GM12878 (cell line): ENCODE measurements around the gene ANO6. TPM values are rescaled to one million over a fixed set of nuclear protein-coding genes. Genes with fewer than 3 reads are reported as not detected.

Source experiments
- ATAC-seq: fragments of 200-7000 bp; cut with Tn5 transposase; 3 replicates; pipeline ENCODE4 v1.9.1; 2020; ENCODE audit warnings: mild to moderate bottlenecking, moderate library complexity
- BruUV-seq: library from RNA; stranded (reverse); fragments of 400-500 nt; replicated peaks from 2 replicates; lab custom pipeline; 2021; lab: Mats Ljungman, UMichigan
- CTCF ChIA-PET: fragments of 300-600 bp; sonication (Branson Sonifier 250); formaldehyde crosslinking; extraction: SDS; loops from one replicate; lab custom pipeline; 2021; ENCODE audit warnings: inconsistent platforms; lab: Yijun Ruan, JAX
- POLR2A ChIA-PET: fragments of 350-600 bp; formaldehyde crosslinking; extraction: SDS; loops from one replicate; lab custom pipeline; 2021; ENCODE audit warnings: inconsistent platforms; lab: Charles Lee
- RAD21 ChIA-PET: fragments of 300-600 bp; sonication (Branson Sonifier 250); formaldehyde crosslinking; loops from one replicate; lab custom pipeline; 2023; ENCODE audit warnings: antibody characterized with exemption; ENCODE audit not compliant: unreplicated experiment; lab: Charles Lee
- SMC1A ChIA-PET: fragments of 300-600 bp; sonication (Branson Sonifier 250); formaldehyde crosslinking; loops from one replicate; lab custom pipeline; 2023; ENCODE audit not compliant: unreplicated experiment, uncharacterized antibody; lab: Charles Lee
- DNase-seq: peaks from one replicate; pipeline ENCODE4 v3.0.0-alpha.2; 2011; ENCODE audit warnings: low read depth, low spot score
- FAIRE-seq: peaks from 3 replicates; lab custom pipeline; 2011; peaks lifted over from hg19 to GRCh38; lab: Jason Lieb, UNC
- H2AFZ ChIP-seq: 2 replicates; pipeline ENCODE4 v1.6.0; 2011; ENCODE audit warnings: low read depth, low read length, control low read depth; ENCODE audit not compliant: control insufficient read depth
- H3K27ac ChIP-seq: 2 replicates; pipeline ENCODE4 v1.5.1; 2011; ENCODE audit warnings: control low read depth; ENCODE audit not compliant: control insufficient read depth, insufficient read depth
- H3K27me3 ChIP-seq, 2 experiments: replicated peaks in 1 of 2; 2 replicates each; pipeline versions ENCODE4 v1.6.0 to v1.6.1; 2011; ENCODE audit warnings: low read length in 1 of 2; ENCODE audit not compliant: control insufficient read depth in 2 of 2, insufficient read depth in 2 of 2
- H3K36me3 ChIP-seq, 2 experiments: 2 replicates each; pipeline ENCODE4 v1.5.1; 2011; ENCODE audit warnings: low read length in 1 of 2; ENCODE audit not compliant: control insufficient read depth in 2 of 2, insufficient read depth in 2 of 2
- H3K4me1 ChIP-seq: 2 replicates; pipeline ENCODE4 v1.6.1; 2011; ENCODE audit warnings: mild to moderate bottlenecking, low read length, moderate library complexity, mixed read lengths; ENCODE audit not compliant: control insufficient read depth, insufficient read depth
- H3K4me2 ChIP-seq: 2 replicates; pipeline ENCODE4 v1.6.0; 2011; ENCODE audit warnings: control low read depth; ENCODE audit not compliant: control insufficient read depth, insufficient read depth
- H3K4me3 ChIP-seq: fragments of 200-600 bp; sonication (generic); 2 replicates; pipeline ENCODE4 v1.5.1; 2016
- H3K79me2 ChIP-seq: 2 replicates; pipeline ENCODE4 v1.6.0; 2011; ENCODE audit warnings: low read length; ENCODE audit not compliant: control insufficient read depth, insufficient read depth
- H3K9ac ChIP-seq: 2 replicates; pipeline ENCODE4 v1.8.0; 2011; ENCODE audit warnings: low read length, control low read depth, mixed read lengths; ENCODE audit not compliant: control insufficient read depth, insufficient read depth
- H3K9me3 ChIP-seq: replicated peaks from 3 replicates; pipeline ENCODE4 v1.5.1; 2011; ENCODE audit warnings: mild to moderate bottlenecking, low read length; ENCODE audit not compliant: control insufficient read depth, insufficient read depth
- H4K20me1 ChIP-seq: 2 replicates; pipeline ENCODE4 v1.6.0; 2011; ENCODE audit not compliant: control insufficient read depth, insufficient read depth
- CHD2 ChIP-seq: IDR thresholded peaks from 2 replicates; pipeline ENCODE4 v1.6.1; 2011; ENCODE audit warnings: low read depth, low read length, improper control_type of control experiment, borderline replicate concordance
- ELK1 ChIP-seq: IDR thresholded peaks from 2 replicates; pipeline ENCODE4 v1.6.1; 2012; ENCODE audit warnings: low read depth, low read length, improper control_type of control experiment
- EP300 ChIP-seq, 2 experiments: fragments of 150-350 bp in 1 of 2; IDR thresholded peaks; 2 replicates each; pipeline ENCODE4 v1.6.1; 2011 to 2012; ENCODE audit warnings: low read depth in 2 of 2, low read length in 2 of 2, borderline replicate concordance in 1 of 2, improper control_type of control experiment in 1 of 2, inconsistent platforms in 1 of 2; ENCODE audit not compliant: control insufficient read depth in 1 of 2
- GATAD2B ChIP-seq: fragments of 450-650 bp; conservative IDR thresholded peaks from 2 replicates; pipeline ENCODE4 v1.6.1; 2017; ENCODE audit warnings: low read depth, mild to moderate bottlenecking, moderate library complexity
- HDGF ChIP-seq: fragments of 450-650 bp; IDR thresholded peaks from 2 replicates; pipeline ENCODE4 v1.6.1; 2016; ENCODE audit warnings: antibody characterized with exemption
- IKZF1 ChIP-seq: fragments of 450-650 bp; conservative IDR thresholded peaks from 2 replicates; pipeline ENCODE4 v1.6.1; 2017; ENCODE audit warnings: antibody characterized with exemption, mild to moderate bottlenecking
- IKZF2 ChIP-seq, 2 experiments: fragments of 450-650 bp; IDR thresholded peaks; 2 replicates each; pipeline ENCODE4 v1.6.1; 2017; ENCODE audit warnings: mild to moderate bottlenecking in 2 of 2, moderate library complexity in 2 of 2
- MAX ChIP-seq: IDR thresholded peaks from 2 replicates; pipeline ENCODE4 v1.6.1; 2012; ENCODE audit warnings: low read depth, low read length, improper control_type of control experiment
- MTA2 ChIP-seq: fragments of 450-650 bp; IDR thresholded peaks from 2 replicates; pipeline ENCODE4 v1.6.1; 2016; ENCODE audit warnings: low read depth, mild to moderate bottlenecking, moderate library complexity
- MXI1 ChIP-seq: fragments of 150-350 bp; IDR thresholded peaks from 2 replicates; pipeline ENCODE4 v1.6.1; 2011; ENCODE audit warnings: low read depth, mild to moderate bottlenecking, inconsistent platforms, low read length, improper control_type of control experiment
- MYB ChIP-seq: fragments of 150-350 bp; IDR thresholded peaks from 2 replicates; pipeline ENCODE4 v1.6.1; 2014; ENCODE audit warnings: mild to moderate bottlenecking, low read depth, low read length, borderline replicate concordance
- RAD21 ChIP-seq: IDR thresholded peaks from 2 replicates; pipeline ENCODE4 v1.6.1; 2011; ENCODE audit warnings: mild to moderate bottlenecking, low read depth, low read length, moderate library complexity; ENCODE audit not compliant: insufficient read depth
- SUZ12 ChIP-seq: fragments of 200-600 bp; sonication (generic); IDR thresholded peaks from one replicate; pipeline ENCODE4 v1.6.1; 2018; ENCODE audit warnings: antibody characterized with exemption, mild to moderate bottlenecking; ENCODE audit not compliant: unreplicated experiment
- ZNF274 ChIP-seq: IDR thresholded peaks from one replicate; pipeline ENCODE4 v1.8.0; 2011; ENCODE audit not compliant: insufficient read length, insufficient read depth
- WGBS: methylation state at CpG from one replicate; pipeline ENCODE4 v1.1.6; 2016; ENCODE audit warnings: low lambda C conversion rate; ENCODE audit not compliant: insufficient replicate concordance, insufficient coverage; ENCODE audit errors: missing lambda C conversion rate; 5-methylcytosine and 5-hydroxymethylcytosine counted together
- in situ Hi-C: fragments of 300-500 bp; cut with MboI; formaldehyde crosslinking; loops from 9 replicates; pipeline ENCODE4 v1.14.3; 2018; ENCODE audit warnings: mixed read lengths
- intact Hi-C: fragments of 100-400 bp; cut with micrococcal nuclease; formaldehyde crosslinking; loops from one replicate; pipeline ENCODE4 v1.14.2; 2022; ENCODE audit not compliant: unreplicated experiment
- polyA plus RNA-seq, 11 experiments: library from polyadenylated mRNA; depleted of rRNA in 4 of 11; unstranded in 6 of 11; stranded (reverse) in 5 of 11; fragments of >200 nt; fragmentation: Nextera tagmentation in 4 of 11; fragmentation: Illumina TruSeq in 1 of 11; extraction: Ambion mirVana in 4 of 11; extraction: Trizol in 1 of 11; gene quantifications; 1 replicate in 1 of 11; 2 replicates in 10 of 11; pipeline versions ENCODE4 v1.2.1 to v1.2.3, GENCODE V29; 2011 to 2016; ENCODE audit warnings: inconsistent platforms in 2 of 11, missing spikeins in 2 of 11, low read depth in 1 of 11
- total RNA-seq, 4 experiments: library from RNA; depleted of rRNA in 3 of 4; stranded (reverse); fragments of >200 nt in 3 of 4; fragmentation: Illumina TruSeq in 1 of 4; extraction: Trizol in 1 of 4; gene quantifications; 2 replicates each; pipeline versions ENCODE4 v1.2.1 to v1.2.3, GENCODE V29; 2013 to 2021

Gene ANO6
- total and polyA plus RNA-seq, 10 of the 15 experiments (the other 5 are each of a cell fraction or from before 2014, with no cell fraction given), result 4.6 to 30.3 (median 26.0) TPM

- no TSS peak for BruUV-seq
- RAD21 ChIA-PET, result no interaction called here
Observed at GRCh38 chr12:45329702-45330101, 113.8 kb downstream of the ANO6 start.

More at GRCh38 chr12:45329702-45330101, 113.8 kb downstream of the ANO6 start:
- no peak overlapping the region for H3K27ac ChIP-seq
- H3K36me3 ChIP-seq, result no peaks in the 10 kb centered on the region
- H3K9ac ChIP-seq, result no peak overlapping the region
- ChIA-PET SMC1A (no interaction called here), POLR2A (no interaction called here), CTCF (no interaction called here)
- TF ChIP-seq RAD21 (no peak), IKZF2 (IDR thresholded peaks at IDR 0.05) (no peak), HDGF (no peak), MTA2 (no peak), MXI1 (no peak), IKZF1 (no peak), EP300 (IDR thresholded peaks at IDR 0.05; ENCODE audit: borderline replicate concordance in 1 of 2, control insufficient read depth in 1 of 2, low read depth in 2 of 2, low read length in 2 of 2) (no peak), SUZ12 (no peak), MYB (no peak), GATAD2B (no peak), MAX (no peak), CHD2 (no peak), ELK1 (no peak), ZNF274 (no peak)
- no peak overlapping the region for H3K4me3 ChIP-seq
- H3K27me3 ChIP-seq, result no peaks in the 10 kb centered on the region
- ATAC-seq, result no peak
- no peak overlapping the region for H2AFZ ChIP-seq
- H3K4me2 ChIP-seq, result no peak overlapping the region
- no peaks in the 10 kb centered on the region for H3K79me2 ChIP-seq
- no peaks in the 10 kb centered on the region; the same call in 2 of the 3 replicates for H3K9me3 ChIP-seq
- no peaks in the 10 kb centered on the region for H3K4me1 ChIP-seq
- WGBS, result 95% methylated on average over 1 of the region's 1 CpG
- no peaks in the 10 kb centered on the region for H4K20me1 ChIP-seq
- in situ Hi-C loops, result no loop called here
- no peak for DNase-seq
- intact Hi-C loops, result loop anchor here (10.0 kb wide), 1 partner anchor 155 kb away; no protein-coding TSS in a partner anchor
- FAIRE-seq, result no peak
